ENCODE measurements around the gene TRIM68. TPM values are rescaled to one million over a fixed set of nuclear protein-coding genes. Genes with fewer than 3 reads are reported as not detected.

TRIM68 gene, protein sequence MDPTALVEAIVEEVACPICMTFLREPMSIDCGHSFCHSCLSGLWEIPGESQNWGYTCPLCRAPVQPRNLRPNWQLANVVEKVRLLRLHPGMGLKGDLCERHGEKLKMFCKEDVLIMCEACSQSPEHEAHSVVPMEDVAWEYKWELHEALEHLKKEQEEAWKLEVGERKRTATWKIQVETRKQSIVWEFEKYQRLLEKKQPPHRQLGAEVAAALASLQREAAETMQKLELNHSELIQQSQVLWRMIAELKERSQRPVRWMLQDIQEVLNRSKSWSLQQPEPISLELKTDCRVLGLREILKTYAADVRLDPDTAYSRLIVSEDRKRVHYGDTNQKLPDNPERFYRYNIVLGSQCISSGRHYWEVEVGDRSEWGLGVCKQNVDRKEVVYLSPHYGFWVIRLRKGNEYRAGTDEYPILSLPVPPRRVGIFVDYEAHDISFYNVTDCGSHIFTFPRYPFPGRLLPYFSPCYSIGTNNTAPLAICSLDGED
- 10 to 100 TPM; 11.6 to 12.7 TPM for total RNA-seq

DNA sequence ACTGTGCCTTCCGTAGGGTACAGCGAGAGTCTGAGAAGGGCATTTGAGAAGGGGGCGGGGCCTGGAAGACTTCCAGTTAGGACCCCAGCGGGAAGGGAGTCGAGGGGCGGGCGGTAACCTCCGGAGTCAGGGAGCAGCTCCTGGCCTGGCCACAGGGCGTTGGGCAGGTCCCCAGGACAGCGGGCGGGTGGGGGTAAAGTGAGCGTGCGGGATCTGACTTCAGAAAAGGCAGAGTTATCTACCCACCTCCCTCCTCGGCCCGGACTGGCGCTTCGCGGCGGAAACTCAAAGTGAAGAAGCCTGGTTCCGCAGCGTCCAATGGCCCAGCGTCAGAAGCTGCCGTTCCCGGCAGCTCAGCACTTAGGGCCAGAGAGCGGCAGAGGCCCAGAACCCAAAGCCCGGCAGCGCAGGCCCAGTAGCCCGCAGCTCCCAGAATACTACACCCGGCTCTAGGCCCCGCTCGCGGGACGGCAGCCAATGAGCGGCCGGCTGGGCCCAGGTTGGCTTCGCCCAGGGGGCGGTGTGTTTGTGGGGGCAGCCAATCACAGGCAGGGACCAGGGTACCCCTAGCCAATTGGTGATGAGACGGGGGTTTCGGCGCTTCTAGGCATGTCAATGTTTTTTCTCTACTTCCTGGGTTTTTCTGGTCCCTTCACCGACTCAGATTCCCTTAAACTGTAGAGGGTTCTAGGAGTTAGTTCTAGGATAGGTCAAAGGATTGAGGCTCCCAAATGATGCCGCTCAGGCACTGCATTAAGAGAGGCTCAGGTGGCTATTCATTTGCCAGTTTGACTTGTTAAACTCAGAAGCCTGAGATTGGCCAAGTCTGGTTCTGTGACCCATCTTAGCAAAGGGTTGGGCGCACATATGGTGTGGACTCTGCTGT is at the start of gene TRIM68:
TRIM68 (minus strand) TSS at position 451 of the 886 bp plus-strand sequence. CDS start 2,727 bp downstream, outside the sequence.
- peak; percentile 96 for DNase-seq
- H3K27me3 Mint-ChIP-seq: no peaks in the 10 kb centered on the region
- ChIA-PET CTCF (interaction anchor here (0.9 to 2.8 kb wide), 6 partner anchors 17 to 421 kb away, joined by 3 to 10 read pairs (median 4); partner anchors contain the start of genes OR51D1 and TRIM21), POLR2A (interaction anchor here (0.8 to 1.3 kb wide), 5 partner anchors 10 to 431 kb away, joined by 3 to 8 read pairs (median 3); partner anchors contain the start of gene TRIM21)
- peaks cover 40% of the 10 kb centered on the region for H3K4me1 Mint-ChIP-seq
- peak within 1 kb of the TSS; percentile 80 for H3K27ac Mint-ChIP-seq
- H3K36me3 Mint-ChIP-seq (ENCODE audit: low read depth): peaks cover 26% of the 10 kb centered on the region
- H3K9me3 Mint-ChIP-seq: no peaks in the 10 kb centered on the region
- peak within 1 kb of the TSS; percentile 83 for H3K4me3 Mint-ChIP-seq

DNA sequence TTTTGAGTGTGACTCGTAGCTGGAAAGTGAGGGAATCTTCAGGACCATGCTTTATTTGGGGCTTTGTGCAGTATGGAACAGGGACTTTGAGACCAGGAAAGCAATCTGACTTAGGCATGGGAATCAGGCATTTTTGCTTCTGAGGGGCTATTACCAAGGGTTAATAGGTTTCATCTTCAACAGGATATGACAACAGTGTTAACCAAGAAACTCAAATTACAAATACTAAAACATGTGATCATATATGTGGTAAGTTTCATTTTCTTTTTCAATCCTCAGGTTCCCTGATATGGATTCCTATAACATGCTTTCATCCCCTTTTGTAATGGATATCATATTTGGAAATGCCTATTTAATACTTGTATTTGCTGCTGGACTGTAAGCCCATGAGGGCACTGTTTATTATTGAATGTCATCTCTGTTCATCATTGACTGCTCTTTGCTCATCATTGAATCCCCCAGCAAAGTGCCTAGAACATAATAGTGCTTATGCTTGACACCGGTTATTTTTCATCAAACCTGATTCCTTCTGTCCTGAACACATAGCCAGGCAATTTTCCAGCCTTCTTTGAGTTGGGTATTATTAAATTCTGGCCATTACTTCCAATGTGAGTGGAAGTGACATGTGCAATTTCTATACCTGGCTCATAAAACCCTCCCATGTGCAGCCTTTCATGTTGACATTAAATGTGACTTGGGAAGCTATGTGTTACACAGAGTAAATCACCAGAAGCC is 46.8 kb upstream of the TRIM68 start:
- ChIA-PET POLR2A (no interaction called here), CTCF (no interaction called here)
- Mint-ChIP-seq H3K4me1 (no peaks in the 10 kb centered on the region), H3K9me3 (no peaks in the 10 kb centered on the region), H3K36me3 (ENCODE audit: low read depth) (no peaks in the 10 kb centered on the region), H3K27me3 (peaks cover 2% of the 10 kb centered on the region), H3K27ac (no peak overlapping the region), H3K4me3 (no peak overlapping the region)
- no peak for DNase-seq

GRCh38 chr11:4647766-4648165 is 39.7 kb upstream of the TRIM68 start:
- Mint-ChIP-seq H3K9me3 (no peaks in the 10 kb centered on the region), H3K27me3 (peaks cover 8% of the 10 kb centered on the region), H3K36me3 (ENCODE audit: low read depth) (no peaks in the 10 kb centered on the region), H3K27ac (no peak overlapping the region), H3K4me3 (no peak overlapping the region), H3K4me1 (no peaks in the 10 kb centered on the region)
- POLR2A ChIA-PET: interaction anchor here (0.6 kb wide), 1 partner anchor 12 kb away, joined by 3 read pairs; no protein-coding TSS in a partner anchor
- no peak for DNase-seq
- CTCF ChIA-PET: interaction anchor here (2.7 kb wide), 1 partner anchor 10 kb away, joined by 13 read pairs; the partner anchor contains the start of gene OR51D1

DNA sequence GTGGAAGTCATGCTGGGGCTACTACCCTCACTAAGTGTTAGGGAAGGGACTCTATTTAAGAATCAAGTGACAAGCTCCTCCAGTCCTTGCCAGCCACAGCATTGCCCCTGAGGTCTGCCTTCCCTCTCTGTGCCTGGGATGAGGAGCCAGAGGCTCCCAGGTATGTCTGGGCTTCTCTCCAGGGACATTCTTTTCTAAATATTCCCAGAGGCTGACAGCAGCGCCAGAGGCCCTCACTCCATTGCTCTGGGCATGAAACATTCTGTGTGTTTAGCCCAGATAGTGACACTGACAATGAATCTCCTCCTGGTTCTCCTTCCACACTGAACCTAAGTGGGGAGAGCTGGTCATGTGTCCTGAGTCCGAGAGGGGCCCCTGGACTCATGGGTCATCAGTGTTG is 37.9 kb upstream of the TRIM68 start:
- no peaks in the 10 kb centered on the region for H3K4me1 Mint-ChIP-seq
- no peak overlapping the region for H3K27ac Mint-ChIP-seq
- no peaks in the 10 kb centered on the region for H3K36me3 Mint-ChIP-seq (ENCODE audit: low read depth)
- H3K4me3 Mint-ChIP-seq: no peak overlapping the region
- POLR2A ChIA-PET: no interaction called here
- peaks cover 16% of the 10 kb centered on the region for H3K27me3 Mint-ChIP-seq
- DNase-seq: no peak
- no peaks in the 10 kb centered on the region for H3K9me3 Mint-ChIP-seq
- CTCF ChIA-PET: no interaction called here

DNA sequence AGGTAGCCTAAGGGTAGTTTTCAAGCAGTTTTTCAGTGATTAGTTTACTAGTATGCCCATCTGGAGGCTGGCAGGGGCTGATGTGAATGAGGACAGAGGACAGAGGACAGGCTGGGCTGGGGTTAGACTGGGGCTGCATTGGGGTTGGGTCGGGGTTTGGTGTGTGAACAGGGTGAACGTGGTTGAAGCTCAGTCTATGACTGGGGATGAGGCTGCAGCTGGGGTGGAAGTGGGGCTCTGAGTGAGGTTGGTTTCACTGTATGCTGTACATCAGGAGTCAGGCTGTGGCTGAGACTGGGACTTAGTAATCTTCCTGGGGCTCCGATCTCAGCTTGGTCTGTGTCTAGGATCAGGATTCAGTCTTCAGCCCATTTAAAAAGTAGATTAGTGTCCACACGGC is 36.2 kb upstream of the TRIM68 start:
- H3K27me3 Mint-ChIP-seq: peaks cover 13% of the 10 kb centered on the region
- H3K27ac Mint-ChIP-seq: no peak overlapping the region
- ChIA-PET POLR2A (no interaction called here), CTCF (interaction anchor here (1.2 kb wide), 1 partner anchor 8 kb away, joined by 4 read pairs; no protein-coding TSS in a partner anchor)
- DNase-seq: no peak
- no peaks in the 10 kb centered on the region for H3K36me3 Mint-ChIP-seq (ENCODE audit: low read depth)
- H3K4me1 Mint-ChIP-seq: no peaks in the 10 kb centered on the region
- no peak overlapping the region for H3K4me3 Mint-ChIP-seq
- H3K9me3 Mint-ChIP-seq: no peaks in the 10 kb centered on the region

DNA sequence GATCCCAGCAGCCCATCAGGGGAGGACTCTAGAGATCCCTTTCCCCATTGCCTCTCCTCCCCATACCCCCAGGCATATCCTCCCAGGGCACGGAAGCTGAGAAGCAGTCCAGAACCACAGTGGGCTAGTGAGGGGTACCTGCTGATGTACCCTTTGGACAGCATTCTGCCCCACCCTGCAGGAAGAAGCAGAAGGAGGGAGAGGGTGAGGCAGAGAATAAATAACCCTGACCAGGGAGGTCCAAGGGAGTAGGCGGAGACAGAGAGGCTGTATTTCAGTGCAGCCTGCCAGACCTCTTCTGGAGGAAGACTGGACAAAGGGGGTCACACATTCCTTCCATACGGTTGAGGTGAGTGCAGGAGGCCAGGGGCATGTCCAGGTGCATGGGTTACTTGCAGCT is 35.7 kb upstream of the TRIM68 start, which contains the start of gene OR51E1:
OR51E1 (plus strand) TSS at position 301 of the 400 bp plus-strand sequence. CDS start 8,545 bp downstream, outside the sequence.
- Mint-ChIP-seq H3K4me1 (no peaks in the 10 kb centered on the region), H3K9me3 (no peaks in the 10 kb centered on the region), H3K4me3 (no peak within 1 kb of the TSS), H3K27ac (no peak within 1 kb of the TSS), H3K27me3 (peaks cover 13% of the 10 kb centered on the region), H3K36me3 (ENCODE audit: low read depth) (no peaks in the 10 kb centered on the region)
- ChIA-PET CTCF (no interaction called here), POLR2A (no interaction called here)
- no peak for DNase-seq

- CTCF ChIA-PET: no interaction called here
- Mint-ChIP-seq H3K4me3 (no peak overlapping the region), H3K36me3 (ENCODE audit: low read depth) (no peaks in the 10 kb centered on the region), H3K9me3 (no peaks in the 10 kb centered on the region), H3K27ac (no peak overlapping the region), H3K27me3 (peaks cover 10% of the 10 kb centered on the region), H3K4me1 (no peaks in the 10 kb centered on the region)
- DNase-seq: no peak
- POLR2A ChIA-PET: no interaction called here
Measured at GRCh38 chr11:4643076-4643475, 35.0 kb upstream of the TRIM68 start.

- POLR2A ChIA-PET: no interaction called here
- Mint-ChIP-seq H3K4me1 (no peaks in the 10 kb centered on the region), H3K9me3 (no peaks in the 10 kb centered on the region), H3K27ac (no peak overlapping the region), H3K36me3 (ENCODE audit: low read depth) (no peaks in the 10 kb centered on the region), H3K4me3 (no peak overlapping the region), H3K27me3 (peaks cover 10% of the 10 kb centered on the region)
- no peak for DNase-seq
- CTCF ChIA-PET: no interaction called here
Measured at GRCh38 chr11:4642043-4642442, 34.0 kb upstream of the TRIM68 start.

DNA sequence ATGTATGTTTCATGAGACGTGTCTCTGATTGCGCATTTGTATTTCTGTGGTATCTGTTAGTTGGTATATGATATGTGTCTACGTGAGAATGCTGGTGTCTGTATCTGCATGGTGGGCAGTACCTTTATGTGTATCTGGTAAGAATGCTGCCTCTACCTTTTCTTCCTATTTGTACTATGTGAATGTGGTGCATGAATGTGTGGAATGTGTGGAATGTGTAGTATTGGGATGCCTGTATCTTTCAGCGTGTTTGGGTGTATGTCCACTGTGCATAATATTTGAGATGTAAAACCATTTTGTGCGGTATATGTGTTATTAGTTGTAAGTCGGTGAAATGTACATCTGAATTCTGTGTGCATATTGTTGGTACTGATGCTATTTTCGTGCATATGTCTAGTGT is 33.5 kb upstream of the TRIM68 start:
- ChIA-PET POLR2A (no interaction called here), CTCF (no interaction called here)
- no peak overlapping the region for H3K4me3 Mint-ChIP-seq
- H3K27ac Mint-ChIP-seq: no peak overlapping the region
- no peak for DNase-seq
- H3K36me3 Mint-ChIP-seq (ENCODE audit: low read depth): no peaks in the 10 kb centered on the region
- H3K4me1 Mint-ChIP-seq: no peaks in the 10 kb centered on the region
- H3K9me3 Mint-ChIP-seq: no peaks in the 10 kb centered on the region
- H3K27me3 Mint-ChIP-seq: peaks cover 10% of the 10 kb centered on the region

- H3K4me1 Mint-ChIP-seq: no peaks in the 10 kb centered on the region
- H3K27me3 Mint-ChIP-seq: peaks cover 9% of the 10 kb centered on the region
- DNase-seq: no peak
- no peak overlapping the region for H3K4me3 Mint-ChIP-seq
- ChIA-PET POLR2A (no interaction called here), CTCF (interaction anchor here (1.3 kb wide), 1 partner anchor 18 kb away, joined by 3 read pairs; no protein-coding TSS in a partner anchor)
- H3K9me3 Mint-ChIP-seq: no peaks in the 10 kb centered on the region
- H3K27ac Mint-ChIP-seq: no peak overlapping the region
- no peaks in the 10 kb centered on the region for H3K36me3 Mint-ChIP-seq (ENCODE audit: low read depth)
Measured at GRCh38 chr11:4639931-4640330, 31.9 kb upstream of the TRIM68 start.

GRCh38 chr11:4637662-4638047 is 29.6 kb upstream of the TRIM68 start:
- no peak overlapping the region for H3K27ac Mint-ChIP-seq
- H3K36me3 Mint-ChIP-seq (ENCODE audit: low read depth): no peaks in the 10 kb centered on the region
- no peak for DNase-seq
- no peaks in the 10 kb centered on the region for H3K4me1 Mint-ChIP-seq
- H3K4me3 Mint-ChIP-seq: no peak overlapping the region
- ChIA-PET POLR2A (no interaction called here), CTCF (interaction anchor here (0.9 to 2.5 kb wide), 12 partner anchors 10 to 450 kb away, joined by 3 to 21 read pairs (median 4); no protein-coding TSS in a partner anchor)
- H3K9me3 Mint-ChIP-seq: no peaks in the 10 kb centered on the region
- peaks cover 9% of the 10 kb centered on the region for H3K27me3 Mint-ChIP-seq

DNA sequence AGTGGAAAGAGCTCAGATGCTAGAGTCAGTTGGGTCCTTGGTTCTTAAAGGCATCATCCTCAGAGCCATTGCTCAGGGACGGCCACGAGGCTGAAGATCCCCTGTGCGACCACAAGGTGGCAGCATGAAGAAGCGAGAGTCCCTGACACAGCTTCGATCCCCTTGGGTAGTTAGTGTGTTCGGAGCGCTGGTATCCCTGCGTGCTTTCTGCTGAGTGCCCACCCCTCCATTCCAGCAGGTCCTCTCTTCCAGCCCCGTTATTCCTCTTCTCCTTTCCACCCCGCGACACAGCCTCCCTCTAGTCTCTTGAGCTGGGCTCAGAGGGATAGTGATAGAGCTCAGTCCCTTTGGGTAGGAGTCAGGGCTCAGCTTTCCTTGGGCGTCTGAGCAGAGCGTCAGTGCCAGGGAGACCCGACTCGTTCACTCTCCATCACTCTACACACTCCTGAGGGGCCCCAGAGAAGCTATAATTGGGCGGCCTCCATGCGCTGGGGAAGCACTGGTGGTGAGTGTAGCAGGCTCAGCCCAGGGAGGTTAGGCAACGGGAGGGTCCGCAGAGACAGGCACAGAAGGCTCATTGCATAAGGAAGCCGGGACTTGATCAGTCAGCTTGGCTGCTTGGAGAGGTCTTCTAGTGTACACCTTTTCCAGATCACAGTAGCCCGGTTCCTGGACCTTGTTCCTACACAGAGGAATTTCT is 29.1 kb upstream of the TRIM68 start, which contains the start of gene OR51D1:
OR51D1 (plus strand) TSS at position 516 of the 700 bp plus-strand sequence. CDS start 2,314 bp downstream, outside the sequence.
- H3K9me3 Mint-ChIP-seq: no peaks in the 10 kb centered on the region
- peak; percentile 70 for DNase-seq
- no peaks in the 10 kb centered on the region for H3K36me3 Mint-ChIP-seq (ENCODE audit: low read depth)
- CTCF ChIA-PET: interaction anchor here (0.9 to 2.5 kb wide), 19 partner anchors 8 to 654 kb away, joined by 3 to 21 read pairs (median 3); partner anchors contain the start of genes MMP26 and TRIM68
- H3K27me3 Mint-ChIP-seq: peaks cover 13% of the 10 kb centered on the region
- no peak within 1 kb of the TSS for H3K27ac Mint-ChIP-seq
- H3K4me1 Mint-ChIP-seq: no peaks in the 10 kb centered on the region
- POLR2A ChIA-PET: no interaction called here
- H3K4me3 Mint-ChIP-seq: no peak within 1 kb of the TSS
